Measurements from ENCODE around the gene DPF3. TPM values are rescaled to one million over a fixed set of nuclear protein-coding genes. Genes with fewer than 3 reads are reported as not detected.

The DPF3 gene
- total and polyA plus RNA-seq, 2 of the 13 experiments (the other 11 are each of a cell fraction or from before 2014, with no cell fraction given) = 0.09 to 0.60 TPM

DNA sequence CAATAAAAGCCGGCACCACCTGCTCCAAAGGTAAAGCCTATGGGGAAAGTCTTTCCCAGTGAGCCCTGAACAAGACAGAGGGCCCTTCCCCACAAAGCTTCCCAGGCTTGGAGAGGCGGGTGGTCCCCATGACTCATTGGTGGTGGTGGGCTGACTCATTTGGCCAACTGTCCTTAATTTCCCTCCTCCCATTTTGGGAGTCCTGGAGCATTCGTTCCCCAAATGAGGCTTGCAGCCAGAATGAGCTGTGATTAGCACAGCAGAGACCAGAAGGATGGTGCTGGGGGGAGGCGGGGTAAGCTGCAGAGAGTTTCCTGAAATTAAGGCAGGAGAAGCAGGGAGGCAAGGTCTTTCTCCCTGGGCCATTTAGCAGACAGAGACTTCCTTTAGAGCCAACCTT is 241.7 kb downstream of the DPF3 start (continued):
- TF ChIP-seq, protein P1, sequence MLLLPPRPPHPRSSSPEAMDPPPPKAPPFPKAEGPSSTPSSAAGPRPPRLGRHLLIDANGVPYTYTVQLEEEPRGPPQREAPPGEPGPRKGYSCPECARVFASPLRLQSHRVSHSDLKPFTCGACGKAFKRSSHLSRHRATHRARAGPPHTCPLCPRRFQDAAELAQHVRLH (CRISPR knock-in tag; IDR thresholded peaks at IDR 0.05; ENCODE audit: borderline replicate concordance, low read depth) = no peak
- TF ChIP-seq EHMT2 (IDR thresholded peaks at IDR 0.05; ENCODE audit: borderline replicate concordance, low read depth, low read length) (no peak), MAZ (IDR thresholded peaks at IDR 0.05; ENCODE audit: borderline replicate concordance, low read depth, low read length) (no peak), MAZ (CRISPR knock-in tag; IDR thresholded peaks at IDR 0.05; ENCODE audit: low read depth) (no peak), CREB1 (IDR thresholded peaks at IDR 0.05) (no peak), CREB1 (CRISPR knock-in tag; IDR thresholded peaks at IDR 0.05) (no peak), NCOR1 (IDR thresholded peaks at IDR 0.05; ENCODE audit: borderline replicate concordance, low read length) (no peak), HNF4G (IDR thresholded peaks at IDR 0.05; ENCODE audit: borderline replicate concordance, low read depth, low read length) (no peak), HNF4G (CRISPR knock-in tag; IDR thresholded peaks at IDR 0.05; ENCODE audit: borderline replicate concordance, low read depth) (no peak), KLF15 (CRISPR knock-in tag; IDR thresholded peaks at IDR 0.05; ENCODE audit: borderline replicate concordance) (no peak), ATF7-NPFF (CRISPR knock-in tag; IDR thresholded peaks at IDR 0.05; ENCODE audit: low read depth) (no peak), HCFC1 (IDR thresholded peaks at IDR 0.05; ENCODE audit: low read depth, low read length) (no peak), SALL2 (CRISPR knock-in tag; IDR thresholded peaks at IDR 0.05) (no peak)
- TF ChIP-seq, protein P2, sequence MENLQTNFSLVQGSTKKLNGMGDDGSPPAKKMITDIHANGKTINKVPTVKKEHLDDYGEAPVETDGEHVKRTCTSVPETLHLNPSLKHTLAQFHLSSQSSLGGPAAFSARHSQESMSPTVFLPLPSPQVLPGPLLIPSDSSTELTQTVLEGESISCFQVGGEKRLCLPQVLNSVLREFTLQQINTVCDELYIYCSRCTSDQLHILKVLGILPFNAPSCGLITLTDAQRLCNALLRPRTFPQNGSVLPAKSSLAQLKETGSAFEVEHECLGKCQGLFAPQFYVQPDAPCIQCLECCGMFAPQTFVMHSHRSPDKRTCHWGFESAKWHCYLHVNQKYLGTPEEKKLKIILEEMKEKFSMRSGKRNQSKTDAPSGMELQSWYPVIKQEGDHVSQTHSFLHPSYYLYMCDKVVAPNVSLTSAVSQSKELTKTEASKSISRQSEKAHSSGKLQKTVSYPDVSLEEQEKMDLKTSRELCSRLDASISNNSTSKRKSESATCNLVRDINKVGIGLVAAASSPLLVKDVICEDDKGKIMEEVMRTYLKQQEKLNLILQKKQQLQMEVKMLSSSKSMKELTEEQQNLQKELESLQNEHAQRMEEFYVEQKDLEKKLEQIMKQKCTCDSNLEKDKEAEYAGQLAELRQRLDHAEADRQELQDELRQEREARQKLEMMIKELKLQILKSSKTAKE (CRISPR knock-in tag; IDR thresholded peaks at IDR 0.05; ENCODE audit: borderline replicate concordance) = no peak
